H1 (cell line): ENCODE results near the gene TMEM144. TPM values are rescaled to one million over a fixed set of nuclear protein-coding genes. Genes with fewer than 3 reads are reported as not detected.

Experiments used
- CEBPB ChIP-seq: IDR thresholded peaks from 2 replicates; pipeline ENCODE4 v1.6.1; 2012; ENCODE audit warnings: low read depth, low read length
- CHD7 ChIP-seq: fragments of 300-600 bp; sonication (generic); IDR thresholded peaks from 2 replicates; pipeline ENCODE4 v1.7.1; 2012; ENCODE audit warnings: low read length, moderate library complexity, mild to moderate bottlenecking, inconsistent platforms; ENCODE audit not compliant: insufficient replicate concordance
- CTBP2 ChIP-seq: IDR thresholded peaks from 2 replicates; pipeline ENCODE4 v1.7.0; 2011; ENCODE audit warnings: borderline replicate concordance, mild to moderate bottlenecking, moderate library complexity, mixed read lengths, low read length; ENCODE audit not compliant: insufficient read depth, insufficient read length
- MAFK ChIP-seq: IDR thresholded peaks from 2 replicates; pipeline ENCODE4 v1.6.1; 2012; ENCODE audit warnings: low read depth, mild to moderate bottlenecking, improper control_type of control experiment, low read length
- NANOG ChIP-seq: IDR thresholded peaks from 2 replicates; pipeline ENCODE4 v1.6.1; 2011; ENCODE audit warnings: low read length, low read depth, mild to moderate bottlenecking, inconsistent platforms; ENCODE audit not compliant: insufficient read depth, poor library complexity, severe bottlenecking
- NRF1 ChIP-seq: IDR thresholded peaks from 2 replicates; pipeline ENCODE4 v1.6.1; 2011; ENCODE audit warnings: mild to moderate bottlenecking, low read depth, low read length, improper control_type of control experiment
- PHF8 ChIP-seq: fragments of 200-600 bp; sonication (generic); conservative IDR thresholded peaks from 2 replicates; pipeline ENCODE4 v1.7.1; 2012; ENCODE audit warnings: low read depth, mild to moderate bottlenecking, inconsistent platforms, low read length, moderate library complexity
- SP1 ChIP-seq: IDR thresholded peaks from 2 replicates; pipeline ENCODE4 v1.6.1; 2011; ENCODE audit warnings: low read depth, low read length
- SP2 ChIP-seq: IDR thresholded peaks from 2 replicates; pipeline ENCODE4 v1.6.1; 2012; ENCODE audit warnings: mild to moderate bottlenecking, low read length, inconsistent platforms
- ZNF274 ChIP-seq: IDR thresholded peaks from 2 replicates; pipeline ENCODE4 v1.7.0; 2012; ENCODE audit warnings: low read length, borderline replicate concordance; ENCODE audit errors: extremely low read depth
- polyA plus RNA-seq, 7 experiments: library from polyadenylated mRNA; depleted of rRNA in 3 of 7; stranded (reverse) in 5 of 7; unstranded in 2 of 7; fragments of >200 nt in 5 of 7; fragments of 200-250 nt in 2 of 7; gene quantifications; 1 replicate in 5 of 7; 2 replicates in 1 of 7; 4 replicates in 1 of 7; pipeline versions ENCODE4 v1.2.1 to v1.2.3, GENCODE V29; 2011 to 2013; ENCODE audit warnings: missing spikeins in 2 of 7, mixed read lengths in 2 of 7
- total RNA-seq: library from RNA; stranded (reverse); fragmentation: NEBNext Ultra II Directional; extraction: Animal tissue kit (Norgen Biotek cat#: 25700); gene quantifications from 2 replicates; pipeline ENCODE4 v1.2.1, GENCODE V29; 2021

The TMEM144 gene
- total and polyA plus RNA-seq, 2 of the 8 experiments (the other 6 are each of a cell fraction or from before 2014, with no cell fraction given), result 1.9 to 2.6 TPM

DNA sequence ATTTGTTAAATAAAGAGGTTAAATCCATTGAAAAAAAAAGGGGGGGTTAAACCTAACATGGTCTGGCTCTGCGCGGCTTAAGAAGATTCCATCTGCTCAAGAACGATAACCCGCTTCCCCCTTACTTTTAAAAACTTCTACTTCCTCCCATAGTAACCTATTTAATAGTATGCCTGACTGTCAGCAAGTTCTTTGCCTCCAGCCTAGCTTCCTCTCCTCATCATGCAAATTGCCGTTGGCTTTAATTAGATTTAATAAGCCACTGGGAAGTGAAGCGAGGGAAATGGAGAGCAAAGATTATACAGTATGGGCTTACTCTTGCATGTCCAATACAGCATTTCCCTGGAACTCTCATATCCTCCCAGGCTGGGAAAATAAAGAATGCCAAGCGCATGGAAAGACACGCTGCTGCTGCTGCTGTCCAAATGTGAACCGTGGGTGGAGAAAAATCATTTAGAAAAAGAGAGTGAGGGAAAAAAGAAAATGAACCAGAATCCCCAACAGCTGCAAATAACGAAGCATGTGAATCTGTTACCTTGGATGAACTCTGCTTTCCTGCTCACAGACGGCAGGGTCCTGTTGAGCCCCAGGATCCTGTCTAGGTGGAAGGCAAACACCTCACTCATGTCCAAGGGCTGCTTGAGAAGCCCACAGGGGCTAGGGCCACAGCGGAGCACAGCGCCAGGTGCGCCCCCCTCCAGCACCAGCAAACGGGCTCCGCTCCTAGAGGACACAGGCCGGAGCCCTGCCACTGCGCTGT, 40.2 kb upstream of the TMEM144 start (continued):
- TF ChIP-seq CHD7 (no peak), NANOG (no peak), CEBPB (no peak), CTBP2 (no peak), SP1 (no peak), SP2 (no peak), MAFK (no peak), ZNF274 (no peak), PHF8 (no peak), NRF1 (no peak)
